ENCODE measurements around the gene FOXP2.
A peak's percentile ranks its signal among the peaks of the same experiment; 100 is the strongest.
"Not testable (repeated sequence)": the region's sequence is repeated elsewhere in the genome, so short reads cannot be mapped to it uniquely, and the experiment has no call there.

The FOXP2 gene

GRCh38 chr7:114422507-114423501 is 8.2 kb downstream of the FOXP2 start:
- no peak for DNase-seq (ENCODE audit: low read depth, low spot score)

GRCh38 chr7:114426382-114426781 is 11.8 kb downstream of the FOXP2 start:
- no peak for DNase-seq (ENCODE audit: low read depth, low spot score)

DNA sequence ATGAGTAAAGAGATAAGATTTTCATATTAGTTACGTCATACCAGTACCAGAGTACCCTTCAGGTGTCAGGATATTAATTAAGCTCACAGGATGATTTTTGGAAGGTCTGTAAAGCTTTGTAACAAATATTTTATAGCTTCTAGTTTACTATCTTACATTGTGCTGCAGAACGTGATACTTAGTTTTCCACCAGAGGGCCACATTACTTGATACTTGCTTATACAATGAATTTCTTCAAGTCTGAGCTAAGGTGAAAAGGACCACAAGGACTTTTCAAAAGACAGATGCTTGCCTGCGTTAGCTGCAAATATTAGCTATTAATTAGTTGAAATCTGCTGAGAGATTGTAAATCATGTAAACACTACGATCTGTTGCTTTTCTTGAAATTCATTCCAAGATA is 12.2 kb downstream of the FOXP2 start:
- peak; percentile 44 for DNase-seq (ENCODE audit: low read depth, low spot score)

DNA sequence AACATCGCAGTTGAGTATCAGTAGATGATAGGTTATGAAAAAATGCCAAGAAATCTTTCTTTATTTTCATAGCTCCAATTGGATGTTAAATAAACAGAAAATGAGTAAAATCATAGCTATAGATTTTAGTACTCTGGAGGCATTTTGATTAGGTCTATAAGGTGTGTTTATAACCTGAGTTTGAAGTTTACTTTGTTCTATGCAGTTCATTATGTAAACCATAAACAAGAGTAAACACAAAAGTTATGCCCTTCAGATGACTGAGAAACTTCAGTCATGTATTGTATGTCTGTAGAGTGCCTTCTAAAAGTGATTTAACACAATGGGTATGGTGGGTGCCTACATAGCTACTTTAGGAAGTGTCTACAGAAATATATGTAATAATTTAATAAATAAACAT is 13.6 kb downstream of the FOXP2 start:
- no peak for DNase-seq (ENCODE audit: low read depth, low spot score)

GRCh38 chr7:114431189-114431588 is 16.6 kb downstream of the FOXP2 start:
- no peak for DNase-seq (ENCODE audit: low read depth, low spot score)

DNA sequence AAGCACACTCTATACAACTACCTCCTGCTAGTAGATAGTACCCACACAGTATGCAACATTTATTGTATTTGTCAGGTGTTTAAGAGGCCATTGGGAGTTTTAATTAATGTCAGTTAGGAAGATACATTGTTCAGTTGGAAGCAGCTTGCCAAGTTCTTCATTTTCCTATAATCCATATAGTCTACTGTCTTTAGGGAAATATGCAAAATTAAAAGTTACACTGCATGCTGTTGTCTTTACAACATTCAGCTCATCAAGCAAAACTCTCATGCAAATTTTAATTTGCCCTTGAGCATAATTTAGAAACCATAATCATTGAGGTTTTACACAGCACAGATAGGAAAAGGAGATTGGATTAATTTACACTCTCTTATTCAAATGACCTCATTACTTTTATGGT is 17.4 kb downstream of the FOXP2 start:
- no peak for DNase-seq (ENCODE audit: low read depth, low spot score)

DNA sequence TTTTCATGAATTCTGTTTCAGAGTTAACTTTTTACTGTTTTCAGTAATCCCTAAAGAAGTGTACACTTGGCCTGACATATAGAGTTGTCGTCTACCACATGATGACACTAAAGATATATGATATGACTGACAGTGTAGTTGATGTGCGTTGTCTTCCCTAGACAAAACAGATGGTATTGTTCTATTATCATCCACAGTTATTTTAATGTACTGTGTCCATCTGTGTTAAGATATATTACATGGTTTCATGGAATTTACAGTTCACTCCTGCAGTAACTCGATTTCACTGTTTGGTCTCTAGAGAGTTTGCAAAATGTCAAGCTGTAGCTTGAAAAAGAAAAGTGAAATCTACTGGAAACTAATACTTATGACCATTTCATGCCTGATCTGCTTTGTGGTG is 18.1 kb downstream of the FOXP2 start:
- DNase-seq (ENCODE audit: low read depth, low spot score), result no peak

DNA sequence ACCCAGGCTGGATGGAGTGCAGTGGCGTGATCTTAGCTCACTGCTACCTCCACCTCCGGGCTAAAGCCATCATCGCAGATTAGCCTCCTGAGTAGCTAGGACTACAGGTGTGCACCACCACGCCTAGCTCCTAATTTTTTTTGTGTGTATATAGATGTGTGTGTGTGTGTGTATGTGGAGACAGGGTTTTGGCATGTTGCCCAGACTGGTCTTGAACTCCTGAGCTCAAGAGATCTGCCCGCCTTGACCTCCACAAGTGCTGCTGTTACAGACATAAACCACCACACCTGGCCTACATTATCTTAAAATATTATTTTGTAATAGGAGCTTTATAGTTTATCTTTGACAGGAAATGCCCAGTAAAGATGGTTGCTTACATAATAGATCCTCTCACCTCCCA is 25.0 kb downstream of the FOXP2 start:
- no peak for DNase-seq (ENCODE audit: low read depth, low spot score)

DNA sequence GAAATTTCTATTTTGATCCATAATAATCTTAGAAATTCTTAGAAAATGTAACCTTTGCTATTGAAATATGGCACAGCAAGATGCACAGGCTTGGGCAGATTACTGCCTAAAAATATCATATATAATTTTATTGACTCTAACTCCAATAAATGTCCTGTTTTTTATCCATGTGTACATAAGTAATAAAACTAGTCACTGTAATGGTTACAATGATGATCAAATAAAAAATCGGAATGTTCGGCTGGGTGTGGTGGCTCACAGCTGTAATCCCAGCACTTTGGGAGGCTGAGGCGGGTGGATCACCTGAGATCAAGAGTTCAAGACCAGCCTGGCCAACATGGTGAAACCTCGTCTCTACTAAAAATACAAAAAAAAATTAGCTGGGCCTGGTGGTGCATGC is 26.3 kb downstream of the FOXP2 start:
- DNase-seq (ENCODE audit: low read depth, low spot score), result not testable (repeated sequence)

- no peak for DNase-seq (ENCODE audit: low read depth, low spot score)
Observed at GRCh38 chr7:114444196-114444595, 29.6 kb downstream of the FOXP2 start.

DNA sequence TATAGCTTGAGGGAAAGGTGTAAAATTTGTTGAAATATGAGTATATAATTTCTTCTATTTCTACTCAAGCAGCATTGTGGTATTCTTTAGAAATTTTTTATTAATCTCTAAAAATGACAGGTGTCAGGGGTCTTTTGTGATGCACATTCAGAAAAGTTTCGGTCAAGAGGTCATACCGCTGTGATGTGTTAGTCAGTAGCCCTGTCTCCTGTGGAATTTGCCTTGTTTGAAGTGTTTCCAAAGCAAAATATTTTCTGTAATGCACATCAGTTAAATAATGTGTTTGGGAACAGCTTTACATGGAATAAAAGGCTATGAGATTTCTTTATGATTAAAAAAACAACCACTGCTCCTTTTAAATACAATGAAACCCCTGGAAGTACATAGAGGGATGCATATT is 35.8 kb downstream of the FOXP2 start:
- DNase-seq (ENCODE audit: low read depth, low spot score), result peak; percentile 9

- no peak for DNase-seq (ENCODE audit: low read depth, low spot score)
Observed at GRCh38 chr7:114459574-114459973, 45.0 kb downstream of the FOXP2 start.

DNA sequence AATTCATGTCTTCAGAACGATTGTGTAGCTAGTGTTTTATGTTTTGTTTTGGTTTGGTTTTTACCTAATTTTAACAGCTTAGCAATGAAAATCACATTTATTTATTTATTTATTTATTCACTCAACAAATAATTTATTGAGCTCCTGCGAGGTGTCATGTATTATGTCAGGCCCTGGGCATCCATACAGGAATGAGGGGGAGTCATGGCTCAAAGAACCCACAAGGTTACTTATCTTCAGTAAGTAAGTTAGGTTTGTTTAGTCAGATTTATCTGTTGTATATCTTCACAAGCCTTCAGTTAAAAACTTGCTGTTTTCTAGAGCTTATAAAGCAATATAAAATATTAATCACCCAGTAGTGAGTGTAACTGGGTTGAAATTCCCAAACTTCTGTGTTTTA is 45.4 kb downstream of the FOXP2 start:
- no peak for DNase-seq (ENCODE audit: low read depth, low spot score)

- DNase-seq (ENCODE audit: low read depth, low spot score), result peak; percentile 49
Observed at GRCh38 chr7:114466917-114467316, 52.3 kb downstream of the FOXP2 start.

DNA sequence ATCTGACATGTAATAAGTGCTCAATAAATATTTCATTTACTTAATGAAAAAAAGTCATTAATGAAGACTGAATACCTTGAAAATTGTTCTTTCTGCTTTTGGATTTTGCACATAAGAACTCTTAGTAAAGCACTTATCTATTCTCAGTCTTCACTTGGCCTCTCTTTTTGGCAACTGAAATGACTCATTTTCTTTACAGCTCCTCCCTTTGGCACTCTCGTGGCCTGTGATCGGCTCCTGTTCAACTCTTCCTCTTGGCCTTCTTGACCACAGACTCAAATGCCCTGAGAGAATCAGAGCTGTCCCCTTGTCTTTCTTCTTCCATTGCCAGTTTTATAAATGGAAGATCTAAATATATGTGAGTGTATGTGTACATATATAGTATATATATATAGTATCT is 54.2 kb downstream of the FOXP2 start:
- DNase-seq (ENCODE audit: low read depth, low spot score), result no peak

GRCh38 chr7:114472896-114473512 is 58.4 kb downstream of the FOXP2 start:
- DNase-seq (ENCODE audit: low read depth, low spot score), result no peak

GRCh38 chr7:114478384-114478783 is 63.8 kb downstream of the FOXP2 start:
- DNase-seq (ENCODE audit: low read depth, low spot score), result no peak

- DNase-seq (ENCODE audit: low read depth, low spot score), result peak; percentile 1
Observed at GRCh38 chr7:114481999-114482398, 67.4 kb downstream of the FOXP2 start.

GRCh38 chr7:114484226-114484625 is 69.6 kb downstream of the FOXP2 start:
- DNase-seq (ENCODE audit: low read depth, low spot score), result no peak

DNA sequence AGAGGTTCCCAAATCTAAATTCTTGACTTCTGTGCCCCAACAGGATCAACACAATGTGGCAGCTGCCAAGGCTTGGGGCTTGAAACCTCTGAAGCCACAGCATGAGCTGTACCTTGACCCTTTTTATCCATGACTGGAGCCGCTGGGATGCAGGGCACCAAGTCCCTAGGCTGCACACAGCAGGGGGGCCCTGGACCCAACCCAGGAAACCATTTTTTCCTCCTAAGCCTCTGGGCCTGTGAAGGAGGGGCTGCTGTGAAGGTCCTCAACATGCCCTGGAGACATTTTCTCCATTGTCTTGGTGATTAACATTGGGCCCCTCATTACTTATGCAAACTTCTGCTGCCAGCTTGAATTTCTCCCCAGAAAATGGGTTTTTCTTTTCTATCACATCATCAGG is 72.6 kb downstream of the FOXP2 start:
- DNase-seq (ENCODE audit: low read depth, low spot score), result no peak

DNA sequence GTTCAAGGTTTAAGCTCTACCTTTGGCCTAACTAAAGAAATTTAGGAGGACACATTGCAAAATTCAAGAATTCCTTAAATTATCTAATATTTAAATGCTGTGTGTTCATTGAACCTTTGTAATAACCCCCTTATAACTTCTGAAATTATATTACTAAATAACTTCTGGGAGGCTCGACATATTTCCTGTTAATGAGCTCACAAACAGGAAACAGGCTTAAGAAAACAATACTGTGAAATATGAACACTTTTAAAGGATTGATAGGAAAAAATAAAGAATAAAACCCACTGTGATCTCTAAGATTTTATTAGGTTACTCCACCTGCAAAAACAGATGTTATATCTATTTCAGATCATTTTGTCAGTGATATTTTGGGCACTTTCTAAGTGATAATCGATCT is 74.1 kb downstream of the FOXP2 start:
- DNase-seq (ENCODE audit: low read depth, low spot score), result no peak

- not testable (repeated sequence) for DNase-seq (ENCODE audit: low read depth, low spot score)
Observed at GRCh38 chr7:114497491-114497890, 82.9 kb downstream of the FOXP2 start.

All from astrocyte of the hippocampus (primary cell).